Measurements from ENCODE around the gene ALDH3B2.
"Not testable (repeated sequence)": the region's sequence is repeated elsewhere in the genome, so short reads cannot be mapped to it uniquely, and the experiment has no call there.

Gene ALDH3B2

GRCh38 chr11:67697846-67698245 is 23.4 kb upstream of the ALDH3B2 start:
- no peaks in the 10 kb centered on the region for H3K27me3 Mint-ChIP-seq
- H3K36me3 Mint-ChIP-seq (ENCODE audit: low read depth), result no peaks in the 10 kb centered on the region
- DNase-seq, result no peak
- H3K4me1 Mint-ChIP-seq (ENCODE audit: low read depth), result no peaks in the 10 kb centered on the region
- no peak overlapping the region for H3K4me3 Mint-ChIP-seq
- H3K27ac Mint-ChIP-seq, result no peak overlapping the region
- H3K9me3 Mint-ChIP-seq, result no peaks in the 10 kb centered on the region

DNA sequence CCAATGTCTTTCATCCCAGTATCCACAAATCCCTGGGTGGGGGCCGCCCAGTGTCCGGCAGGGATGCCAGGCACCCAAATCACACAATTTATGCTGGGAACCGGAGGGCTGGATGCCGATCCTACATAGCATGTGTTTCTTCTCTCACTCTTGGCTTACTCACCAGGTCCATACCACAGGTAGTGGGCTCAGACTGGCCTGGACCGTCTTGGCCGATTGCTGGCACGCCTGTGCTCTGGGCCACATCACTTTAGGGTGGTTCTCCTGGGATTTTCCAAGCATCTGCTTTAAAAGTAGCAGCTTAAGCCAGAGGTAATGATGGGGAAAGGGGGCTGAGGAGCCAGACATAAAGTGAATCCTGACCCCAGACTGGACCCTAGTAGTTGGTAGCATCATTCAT is 22.6 kb upstream of the ALDH3B2 start:
- peaks cover 2% of the 10 kb centered on the region for H3K4me1 Mint-ChIP-seq (ENCODE audit: low read depth)
- no peak overlapping the region for H3K27ac Mint-ChIP-seq
- H3K4me3 Mint-ChIP-seq, result no peak overlapping the region
- DNase-seq, result no peak
- H3K9me3 Mint-ChIP-seq, result no peaks in the 10 kb centered on the region
- H3K27me3 Mint-ChIP-seq, result no peaks in the 10 kb centered on the region
- H3K36me3 Mint-ChIP-seq (ENCODE audit: low read depth), result no peaks in the 10 kb centered on the region

DNA sequence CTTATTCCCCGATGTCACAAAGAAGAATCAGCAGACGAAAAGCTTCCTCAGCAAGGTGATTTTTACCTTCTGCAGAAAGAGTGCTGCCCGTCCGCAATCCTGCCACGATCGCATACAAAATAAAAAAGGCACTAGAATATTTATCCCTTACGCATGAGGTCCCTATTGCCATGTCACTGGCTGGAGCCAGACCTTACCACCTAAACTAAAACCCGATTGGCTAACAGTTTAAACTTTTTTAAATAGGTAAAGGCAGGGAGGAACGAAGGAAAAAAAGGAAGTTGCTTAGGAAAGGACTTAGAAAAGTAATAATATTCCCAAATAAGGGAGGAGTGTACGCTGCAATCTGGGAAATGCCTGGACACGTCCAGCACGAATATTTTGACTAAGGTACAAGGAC is 21.2 kb upstream of the ALDH3B2 start:
- Mint-ChIP-seq H3K9me3 (no peaks in the 10 kb centered on the region), H3K4me3 (no peak overlapping the region), H3K36me3 (ENCODE audit: low read depth) (no peaks in the 10 kb centered on the region), H3K27me3 (no peaks in the 10 kb centered on the region), H3K4me1 (ENCODE audit: low read depth) (peaks cover 2% of the 10 kb centered on the region), H3K27ac (no peak overlapping the region)
- DNase-seq, result no peak

DNA sequence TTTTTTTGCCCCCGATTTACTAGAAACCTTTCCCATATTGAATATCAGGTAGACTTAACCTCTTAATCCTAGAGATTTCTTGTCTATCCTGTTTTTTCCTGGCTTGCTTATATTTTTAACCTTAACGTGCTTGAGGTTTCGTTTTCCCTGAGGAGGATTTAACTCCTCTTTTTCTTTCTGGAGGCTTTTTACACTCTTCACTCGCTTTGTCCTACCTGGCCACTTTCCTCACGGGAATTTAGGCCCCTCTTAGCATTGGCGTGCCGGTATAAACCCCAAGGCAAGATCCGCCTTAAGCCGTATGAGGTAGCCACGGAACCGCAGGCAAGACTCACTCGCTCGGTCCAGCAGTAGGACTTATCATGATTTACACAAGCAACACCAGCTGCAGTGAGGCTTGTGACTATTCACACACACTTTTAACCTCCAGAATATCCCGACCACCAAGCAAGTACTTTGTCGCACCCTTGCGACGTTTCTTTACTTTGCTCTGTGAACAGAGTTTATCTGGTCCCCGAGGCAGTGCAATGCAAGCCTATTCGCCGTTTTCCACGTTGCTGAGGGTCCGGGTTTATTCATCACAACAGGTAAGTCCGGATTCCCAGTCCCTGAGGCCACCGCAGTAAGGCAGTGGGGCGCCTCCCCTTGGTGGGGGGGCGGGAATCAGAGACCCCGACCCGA is 20.6 kb upstream of the ALDH3B2 start:
- peaks cover 2% of the 10 kb centered on the region for H3K4me1 Mint-ChIP-seq (ENCODE audit: low read depth)
- no peak for DNase-seq
- H3K9me3 Mint-ChIP-seq, result no peaks in the 10 kb centered on the region

GRCh38 chr11:67691149-67691548 is 16.7 kb upstream of the ALDH3B2 start:
- Mint-ChIP-seq H3K27ac (no peak overlapping the region), H3K9me3 (no peaks in the 10 kb centered on the region), H3K4me3 (no peak overlapping the region), H3K36me3 (ENCODE audit: low read depth) (no peaks in the 10 kb centered on the region), H3K27me3 (peaks cover 8% of the 10 kb centered on the region), H3K4me1 (ENCODE audit: low read depth) (peaks cover 2% of the 10 kb centered on the region)
- DNase-seq, result no peak

More for the DNA sequence above, 20.6 kb upstream of the ALDH3B2 start:
- Mint-ChIP-seq H3K36me3 (ENCODE audit: low read depth) (no peaks in the 10 kb centered on the region), H3K27ac (no peak overlapping the region), H3K27me3 (no peaks in the 10 kb centered on the region), H3K4me3 (no peak overlapping the region)

DNA sequence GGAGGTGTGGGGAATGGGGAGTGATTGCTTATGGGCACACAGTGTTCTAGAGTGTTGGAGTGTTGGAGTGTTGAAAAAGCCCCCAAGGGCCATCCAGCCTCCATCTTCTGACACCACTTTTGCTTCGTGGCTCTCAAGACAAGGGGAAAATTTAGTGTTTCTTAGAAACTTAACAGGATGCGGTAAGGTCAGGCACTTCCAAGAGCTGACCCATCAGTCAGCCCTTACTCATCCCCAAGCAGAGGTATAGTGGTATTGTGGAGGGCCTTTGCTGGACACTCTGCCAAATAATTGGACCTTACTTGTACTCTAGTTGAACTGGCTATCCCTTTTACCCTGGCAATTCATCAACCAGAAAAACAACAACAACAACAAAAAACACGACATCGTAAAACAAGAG is 14.8 kb upstream of the ALDH3B2 start:
- H3K9me3 Mint-ChIP-seq, result no peaks in the 10 kb centered on the region
- no peak overlapping the region for H3K4me3 Mint-ChIP-seq
- no peak overlapping the region for H3K27ac Mint-ChIP-seq
- peaks cover 2% of the 10 kb centered on the region for H3K4me1 Mint-ChIP-seq (ENCODE audit: low read depth)
- H3K36me3 Mint-ChIP-seq (ENCODE audit: low read depth), result no peaks in the 10 kb centered on the region
- peaks cover 16% of the 10 kb centered on the region for H3K27me3 Mint-ChIP-seq
- no peak for DNase-seq

- Mint-ChIP-seq H3K36me3 (ENCODE audit: low read depth) (no peaks in the 10 kb centered on the region), H3K27me3 (peaks cover 16% of the 10 kb centered on the region), H3K4me1 (ENCODE audit: low read depth) (peaks cover 2% of the 10 kb centered on the region), H3K27ac (no peak overlapping the region), H3K9me3 (no peaks in the 10 kb centered on the region), H3K4me3 (no peak overlapping the region)
- DNase-seq, result no peak
Measured at GRCh38 chr11:67687986-67688385, 13.6 kb upstream of the ALDH3B2 start.

- H3K4me3 Mint-ChIP-seq; H3K27ac Mint-ChIP-seq; H3K9me3 Mint-ChIP-seq; DNase-seq; H3K36me3 Mint-ChIP-seq (ENCODE audit: low read depth); H3K4me1 Mint-ChIP-seq (ENCODE audit: low read depth): not testable (repeated sequence)
- H3K27me3 Mint-ChIP-seq, result peaks cover 16% of the 10 kb centered on the region
Measured at GRCh38 chr11:67685641-67686332, 11.4 kb upstream of the ALDH3B2 start.

DNA sequence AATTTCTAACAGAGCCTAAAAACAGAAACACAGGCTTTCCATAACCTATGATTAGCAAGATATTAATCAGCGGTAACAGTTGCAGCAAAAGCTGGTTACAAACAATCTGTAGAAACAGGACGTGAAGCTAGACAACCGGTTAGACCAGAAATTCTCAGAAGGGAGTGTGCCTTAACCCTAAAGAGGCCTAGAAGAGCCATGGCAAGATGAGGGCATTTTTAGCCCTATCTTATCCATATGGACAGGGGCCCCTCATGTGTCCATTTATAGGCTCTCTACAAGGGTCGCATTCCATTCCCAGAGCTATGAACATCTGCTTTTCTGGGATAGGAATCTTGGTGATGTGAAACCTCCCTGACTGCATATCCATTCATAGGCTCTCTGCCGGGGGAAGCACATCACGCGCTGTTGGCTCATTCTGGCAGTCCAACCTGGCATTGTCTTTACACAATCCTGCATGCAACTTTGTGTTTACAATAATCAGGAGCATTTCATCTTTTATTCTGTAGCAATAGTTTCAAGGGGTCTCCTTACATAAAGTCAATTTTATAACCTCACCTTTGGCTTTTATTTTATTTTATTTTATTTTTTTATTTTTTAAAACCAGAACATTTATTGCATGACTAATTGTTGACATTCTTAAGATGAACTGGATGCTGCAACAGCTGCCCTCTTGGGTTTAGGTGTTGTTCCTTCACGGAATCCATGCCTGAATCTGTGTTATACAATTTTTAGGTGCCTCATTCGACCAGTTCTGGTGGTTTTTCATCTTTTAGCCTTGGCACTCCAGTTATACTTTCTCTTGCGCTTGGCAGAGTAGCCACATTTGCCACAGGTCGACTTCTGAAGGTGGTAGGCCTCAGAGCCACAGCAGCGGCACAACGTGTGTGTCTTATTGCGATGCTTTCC is 8.0 kb upstream of the ALDH3B2 start:
- not testable (repeated sequence) for H3K27ac Mint-ChIP-seq

GRCh38 chr11:67680696-67681470 is 6.5 kb upstream of the ALDH3B2 start:
- H3K27ac Mint-ChIP-seq, result no peak overlapping the region
- peaks cover 6% of the 10 kb centered on the region for H3K27me3 Mint-ChIP-seq
- H3K36me3 Mint-ChIP-seq (ENCODE audit: low read depth), result no peaks in the 10 kb centered on the region
- no peak for DNase-seq
- no peaks in the 10 kb centered on the region for H3K4me1 Mint-ChIP-seq (ENCODE audit: low read depth)
- H3K4me3 Mint-ChIP-seq, result no peak overlapping the region
- H3K9me3 Mint-ChIP-seq, result peaks cover 2% of the 10 kb centered on the region

More for the DNA sequence above, 8.0 kb upstream of the ALDH3B2 start:
- not testable (repeated sequence) for H3K4me1 Mint-ChIP-seq (ENCODE audit: low read depth); H3K4me3 Mint-ChIP-seq; H3K9me3 Mint-ChIP-seq; H3K36me3 Mint-ChIP-seq (ENCODE audit: low read depth); DNase-seq
- peaks cover 12% of the 10 kb centered on the region for H3K27me3 Mint-ChIP-seq

GRCh38 chr11:67675058-67675747 is 780 bp upstream of the ALDH3B2 start:
- no peak overlapping the region for H3K27ac Mint-ChIP-seq
- H3K9me3 Mint-ChIP-seq, result peaks cover 2% of the 10 kb centered on the region
- H3K27me3 Mint-ChIP-seq, result peaks cover 6% of the 10 kb centered on the region

DNA sequence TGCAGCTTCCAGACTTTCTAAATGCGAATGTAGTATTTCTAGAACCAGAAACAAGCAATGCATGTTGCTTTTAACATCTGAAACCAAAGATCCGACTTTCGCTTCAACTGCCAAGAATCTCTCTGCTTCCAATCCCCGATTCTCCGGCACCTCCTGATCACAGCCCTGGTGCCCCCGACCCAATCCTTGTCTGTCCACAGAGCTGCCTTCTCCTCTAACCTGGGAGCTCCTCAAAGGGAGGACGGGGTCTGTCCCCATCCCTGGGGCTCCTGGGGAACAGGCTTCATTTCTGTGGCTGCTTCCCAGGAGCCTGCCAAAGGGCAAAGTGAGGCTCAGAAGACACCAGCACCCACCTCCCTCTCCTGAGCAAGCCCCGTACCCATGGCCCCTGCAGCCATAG is 521 bp downstream of the ALDH3B2 start:
- Mint-ChIP-seq H3K4me1 (ENCODE audit: low read depth) (no peaks in the 10 kb centered on the region), H3K9me3 (peaks cover 2% of the 10 kb centered on the region), H3K36me3 (ENCODE audit: low read depth) (no peaks in the 10 kb centered on the region), H3K27ac (no peak overlapping the region), H3K27me3 (peaks cover 6% of the 10 kb centered on the region), H3K4me3 (no peak overlapping the region)
- DNase-seq, result no peak

More at GRCh38 chr11:67675058-67675747, 780 bp upstream of the ALDH3B2 start:
- Mint-ChIP-seq H3K4me3 (no peak overlapping the region), H3K4me1 (ENCODE audit: low read depth) (no peaks in the 10 kb centered on the region), H3K36me3 (ENCODE audit: low read depth) (no peaks in the 10 kb centered on the region)
- DNase-seq, result no peak

DNA sequence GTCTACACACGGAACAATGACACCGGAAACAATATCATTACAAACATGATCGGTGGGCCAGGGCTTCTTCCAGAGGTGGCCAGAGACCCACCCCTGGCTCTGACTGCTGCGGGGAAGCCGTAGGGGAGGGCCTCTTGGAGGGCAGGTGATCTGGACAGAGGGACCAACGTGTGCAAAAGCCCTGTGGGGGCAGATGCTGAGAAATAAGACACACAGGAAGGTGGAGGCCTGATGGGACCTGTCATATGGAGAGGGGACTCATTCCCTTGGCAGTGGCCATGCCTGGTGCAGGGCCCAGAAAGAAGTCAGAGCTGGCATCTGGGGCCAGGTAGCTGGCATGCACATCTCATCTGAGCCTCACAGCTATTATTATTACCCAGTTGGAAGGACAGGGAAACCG is 1.1 kb downstream of the ALDH3B2 start:
- Mint-ChIP-seq H3K4me1 (ENCODE audit: low read depth) (no peaks in the 10 kb centered on the region), H3K36me3 (ENCODE audit: low read depth) (no peaks in the 10 kb centered on the region), H3K27me3 (peaks cover 6% of the 10 kb centered on the region), H3K9me3 (peaks cover 2% of the 10 kb centered on the region), H3K27ac (no peak overlapping the region), H3K4me3 (no peak overlapping the region)
- DNase-seq, result no peak

GRCh38 chr11:67671211-67671520 is 3.3 kb downstream of the ALDH3B2 start:
- no peaks in the 10 kb centered on the region for H3K36me3 Mint-ChIP-seq (ENCODE audit: low read depth)
- no peaks in the 10 kb centered on the region for H3K4me1 Mint-ChIP-seq (ENCODE audit: low read depth)
- H3K27ac Mint-ChIP-seq, result no peak overlapping the region
- no peak overlapping the region for H3K4me3 Mint-ChIP-seq
- DNase-seq, result no peak
- peaks cover 6% of the 10 kb centered on the region for H3K27me3 Mint-ChIP-seq
- peaks cover under 1% of the 10 kb centered on the region for H3K9me3 Mint-ChIP-seq

All from activated T-cell treated with anti-CD3 and anti-CD28 coated beads, Interleukin-2, amount 50 U/mL, for 24 hours (primary cell).